GM12891 (cell line): Measurements from ENCODE around the gene PUS10.
A peak's percentile ranks its signal among the peaks of the same experiment; 100 is the strongest.

ENCODE experiments used
- DNase-seq: peaks from one replicate; pipeline ENCODE4 v3.0.0; 2011; ENCODE audit warnings: low spot score; ENCODE audit not compliant: insufficient read length
- FAIRE-seq: peaks from 2 replicates; lab custom pipeline; 2011; peaks lifted over from hg19 to GRCh38; lab: Jason Lieb, UNC
- PAX5 ChIP-seq: IDR thresholded peaks from 2 replicates; pipeline ENCODE4 v1.6.1; 2011; ENCODE audit warnings: low read length, moderate library complexity, mild to moderate bottlenecking; ENCODE audit not compliant: insufficient read depth, severe bottlenecking
- POLR2A ChIP-seq: IDR thresholded peaks from 2 replicates; pipeline ENCODE4 v1.6.1; 2011; ENCODE audit warnings: low read depth, low read length, control low read depth
- POLR2AphosphoS5 ChIP-seq: IDR thresholded peaks from 2 replicates; pipeline ENCODE4 v1.6.1; 2011; ENCODE audit warnings: low read depth, low read length, control low read depth
- POU2F2 ChIP-seq: IDR thresholded peaks from 2 replicates; pipeline ENCODE4 v1.6.1; 2011; ENCODE audit warnings: low read depth, mild to moderate bottlenecking, control low read depth, low read length, moderate library complexity
- SPI1 ChIP-seq: IDR thresholded peaks from 2 replicates; pipeline ENCODE4 v1.6.1; 2011; ENCODE audit warnings: low read depth, low read length, control low read depth
- TAF1 ChIP-seq: IDR thresholded peaks from 2 replicates; pipeline ENCODE4 v1.6.1; 2011; ENCODE audit warnings: low read depth, low read length, control low read depth

PUS10 gene

DNA sequence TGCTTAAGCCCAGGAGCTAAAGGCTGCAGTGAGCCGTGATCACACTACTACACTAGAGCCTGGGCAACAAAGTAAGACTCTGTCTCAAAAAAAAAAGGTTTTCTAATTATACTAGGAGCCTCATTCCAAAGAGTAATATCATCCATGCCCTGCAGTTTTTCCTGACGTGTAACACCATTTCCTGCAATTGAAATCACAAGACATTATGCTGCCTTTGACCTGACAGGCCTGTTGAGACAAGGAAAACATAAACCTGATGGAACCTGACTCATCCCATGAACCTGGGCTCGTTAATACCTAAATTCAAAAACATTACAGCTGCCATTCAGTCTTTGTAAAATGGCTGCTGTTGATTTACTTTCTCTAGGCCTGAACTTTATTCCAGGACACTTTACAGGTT lies 59.3 kb downstream of the PUS10 start:
- TF ChIP-seq POLR2AphosphoS5 = no peak
- TF ChIP-seq SPI1 = no peak
- no peak for TF ChIP-seq POLR2A
- DNase-seq (no peak), FAIRE-seq (no peak)

DNA sequence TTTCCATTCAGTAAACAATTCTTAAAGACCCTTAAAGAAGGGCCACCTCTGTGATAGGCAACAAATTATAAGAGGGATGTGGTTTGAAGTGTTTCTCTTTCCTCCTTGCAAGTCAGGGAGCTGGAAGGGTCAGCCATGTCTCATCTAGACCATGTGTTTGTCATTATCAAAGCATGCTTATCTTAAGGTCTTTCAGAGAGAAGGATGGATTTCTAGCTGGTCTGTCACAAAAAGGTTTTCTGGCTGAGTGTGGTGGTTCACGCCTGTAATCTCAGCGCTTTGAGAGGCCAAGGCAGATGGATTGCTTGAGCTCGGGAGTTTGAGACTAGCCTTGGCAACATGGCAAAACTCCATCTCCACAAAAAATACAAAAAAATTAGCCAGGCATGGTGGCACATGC lies 59.7 kb downstream of the PUS10 start:
- no peak for TF ChIP-seq PAX5
- TF ChIP-seq POLR2A = no peak
- TF ChIP-seq TAF1 = no peak
- no peak for TF ChIP-seq POU2F2
- no peak for TF ChIP-seq SPI1
- TF ChIP-seq POLR2AphosphoS5 = no peak
- FAIRE-seq = no peak
- no peak for DNase-seq

DNA sequence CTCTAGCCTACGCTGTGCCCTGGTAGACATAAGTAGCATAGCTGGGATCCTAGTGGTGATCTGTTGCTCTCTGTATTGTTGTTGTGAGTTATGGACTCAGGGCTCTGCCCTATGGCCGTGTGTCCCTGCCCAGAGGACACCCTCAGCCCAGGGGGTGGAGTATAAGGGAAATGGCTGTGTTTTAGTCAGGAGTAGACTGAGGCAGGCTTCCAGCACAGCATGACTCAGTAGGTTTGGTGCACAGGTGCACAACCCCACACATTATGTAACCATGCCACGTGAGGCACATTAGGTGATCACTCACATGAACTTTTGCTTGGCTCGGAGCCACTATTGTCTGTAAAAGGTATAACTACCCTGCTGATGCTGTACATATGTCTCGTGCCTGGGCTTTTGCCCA lies 60.4 kb downstream of the PUS10 start:
- DNase-seq = no peak
- FAIRE-seq = no peak
- no peak for TF ChIP-seq TAF1
- TF ChIP-seq POLR2AphosphoS5 = no peak
- no peak for TF ChIP-seq POU2F2
- TF ChIP-seq POLR2A = no peak
- TF ChIP-seq PAX5 = no peak
- TF ChIP-seq SPI1 = no peak

DNA sequence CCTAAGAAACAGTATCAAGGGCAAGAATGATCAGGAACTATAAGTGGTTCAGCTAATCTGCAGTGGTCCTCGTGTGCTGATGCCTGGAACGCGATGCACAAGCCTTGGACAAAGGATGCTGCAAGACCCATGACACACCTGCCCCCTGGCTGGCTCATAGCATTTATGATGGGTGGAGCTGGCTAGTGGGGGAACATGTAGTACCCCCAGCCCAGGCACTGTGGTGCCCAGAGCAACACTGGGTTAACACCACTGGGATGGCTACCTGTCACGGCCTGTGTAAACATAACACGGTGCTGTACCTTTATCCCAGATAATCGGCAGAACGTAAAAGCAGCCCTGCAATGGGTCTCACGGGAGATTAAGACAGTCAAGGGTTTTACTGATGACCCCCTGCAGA lies 60.8 kb downstream of the PUS10 start:
- no peak for TF ChIP-seq POLR2AphosphoS5
- TF ChIP-seq TAF1 = no peak
- no peak for TF ChIP-seq POLR2A
- no peak for TF ChIP-seq PAX5
- no peak for TF ChIP-seq SPI1
- no peak for TF ChIP-seq POU2F2
- FAIRE-seq (no peak), DNase-seq (no peak)

DNA sequence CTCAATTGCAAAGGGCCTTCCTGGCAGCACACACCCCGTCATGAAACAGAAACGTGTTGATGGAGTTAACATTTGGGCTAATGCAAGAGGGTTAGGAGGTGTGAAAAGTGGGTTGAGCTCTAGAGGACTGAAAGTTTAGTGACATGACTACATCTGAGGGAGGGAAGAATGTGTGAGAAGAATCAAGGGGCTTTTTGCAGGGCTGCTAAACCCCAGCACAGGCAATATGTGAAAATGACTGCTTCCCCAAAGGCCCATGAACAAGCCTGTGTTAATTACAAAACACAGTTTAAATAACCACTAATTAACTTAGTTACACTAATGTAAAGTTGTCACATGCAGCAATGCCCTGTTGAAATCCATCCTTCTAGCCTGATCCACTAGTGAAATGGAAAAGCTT lies 63.9 kb downstream of the PUS10 start:
- DNase-seq (no peak), FAIRE-seq (no peak)
- TF ChIP-seq TAF1 (no peak), POU2F2 (no peak), POLR2AphosphoS5 (no peak), PAX5 (no peak), POLR2A (no peak), SPI1 (no peak)

DNA sequence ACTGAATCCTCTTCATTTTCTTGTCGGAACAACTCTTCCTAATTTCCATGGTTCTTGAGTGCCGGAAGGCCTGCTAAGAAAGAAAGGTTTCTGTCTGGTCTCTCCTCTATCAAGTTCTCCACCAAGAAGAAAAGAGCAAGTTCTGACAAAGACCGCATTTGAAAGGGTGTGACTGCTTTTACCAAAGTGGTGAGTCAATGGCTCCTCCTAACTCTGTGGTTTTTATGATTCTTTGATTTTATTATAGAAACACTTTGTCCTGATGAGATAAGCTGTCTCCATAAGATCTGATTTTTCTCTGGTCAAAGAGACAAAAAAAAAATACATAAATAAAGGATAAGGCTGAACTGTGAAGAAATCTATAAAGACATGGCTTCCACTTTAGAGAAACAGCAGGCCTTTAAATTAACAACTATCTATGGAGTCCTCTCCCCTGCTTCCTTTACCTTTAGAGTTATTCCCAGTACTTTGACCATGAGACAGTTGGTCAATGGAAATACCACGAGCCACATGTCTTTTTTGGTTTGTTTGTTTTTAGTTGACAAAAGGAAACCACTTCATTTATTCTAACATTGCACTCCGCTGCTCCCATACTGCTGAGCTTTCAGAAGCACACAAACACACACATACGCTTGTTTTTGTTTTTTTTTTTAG lies 69.0 kb downstream of the PUS10 start:
- TF ChIP-seq PAX5 (no peak), POLR2AphosphoS5 (no peak), POU2F2 (no peak), SPI1 (no peak), POLR2A (no peak), TAF1 (no peak)
- DNase-seq (no peak), FAIRE-seq (no peak)

DNA sequence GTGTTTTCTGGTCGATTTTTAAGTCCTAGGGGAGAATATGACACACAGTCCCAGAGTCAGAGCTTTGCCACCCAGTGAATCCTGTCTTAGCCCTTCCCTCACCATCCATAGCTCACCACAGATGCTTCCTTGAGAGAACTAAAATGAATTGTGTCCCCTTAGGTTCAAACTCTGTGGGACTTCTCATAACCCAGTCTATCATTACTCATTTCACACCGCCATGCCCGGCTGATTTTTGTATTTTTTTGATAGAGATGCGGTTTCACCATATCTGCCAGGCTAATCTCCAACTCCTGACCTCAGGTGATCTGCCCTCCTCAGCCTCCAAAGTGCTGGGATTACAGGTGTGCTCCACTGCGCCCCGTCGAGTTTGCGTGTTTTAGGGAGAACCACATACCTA lies 69.9 kb downstream of the PUS10 start:
- FAIRE-seq (no peak), DNase-seq (no peak)
- TF ChIP-seq POLR2A (no peak), POLR2AphosphoS5 (no peak)

DNA sequence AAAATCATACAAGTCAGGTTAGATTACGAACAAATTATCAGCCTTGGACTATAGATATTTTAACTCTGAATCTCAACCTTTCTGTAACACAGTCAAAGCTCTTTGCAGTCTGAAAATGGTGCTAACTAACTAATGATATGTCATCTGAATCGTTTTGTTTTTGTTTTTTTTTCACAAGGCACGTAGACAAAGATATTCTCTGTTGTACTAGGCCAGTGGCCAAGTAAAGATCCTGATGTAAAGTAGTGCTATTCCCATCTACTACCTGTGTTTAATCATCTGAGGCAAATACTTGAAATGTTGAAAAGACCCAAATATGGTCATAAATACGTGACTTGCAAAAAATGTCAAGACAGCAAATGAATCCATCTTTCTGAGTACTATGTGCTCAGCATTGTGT lies 71.0 kb downstream of the PUS10 start:
- FAIRE-seq = no peak

DNA sequence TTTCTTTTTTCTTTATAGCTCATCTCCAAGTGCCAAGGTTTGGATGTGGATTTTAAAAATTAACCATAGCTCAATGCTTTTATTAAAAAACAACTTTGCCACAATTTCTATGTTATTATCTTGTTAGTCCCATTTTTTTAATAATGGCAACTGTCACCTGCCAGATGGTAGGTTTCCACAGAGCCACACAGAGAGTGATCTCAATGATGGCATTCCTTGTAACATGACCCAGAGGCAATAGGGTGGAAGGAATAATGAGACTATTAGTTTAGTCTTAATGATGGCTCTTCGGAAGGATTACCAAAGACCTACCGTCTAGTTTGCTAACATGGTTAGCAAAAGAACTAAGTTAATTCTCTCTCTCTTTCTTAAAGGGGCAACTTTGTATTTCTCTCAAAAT lies 72.7 kb downstream of the PUS10 start:
- no peak for DNase-seq
- TF ChIP-seq TAF1 (no peak), SPI1 (no peak)
- no peak for FAIRE-seq

More for the DNA sequence above, 71.0 kb downstream of the PUS10 start:
- no peak for DNase-seq
- TF ChIP-seq SPI1 (no peak), POLR2A (no peak), POU2F2 (no peak), PAX5 (no peak), POLR2AphosphoS5 (no peak), TAF1 (no peak)

DNA sequence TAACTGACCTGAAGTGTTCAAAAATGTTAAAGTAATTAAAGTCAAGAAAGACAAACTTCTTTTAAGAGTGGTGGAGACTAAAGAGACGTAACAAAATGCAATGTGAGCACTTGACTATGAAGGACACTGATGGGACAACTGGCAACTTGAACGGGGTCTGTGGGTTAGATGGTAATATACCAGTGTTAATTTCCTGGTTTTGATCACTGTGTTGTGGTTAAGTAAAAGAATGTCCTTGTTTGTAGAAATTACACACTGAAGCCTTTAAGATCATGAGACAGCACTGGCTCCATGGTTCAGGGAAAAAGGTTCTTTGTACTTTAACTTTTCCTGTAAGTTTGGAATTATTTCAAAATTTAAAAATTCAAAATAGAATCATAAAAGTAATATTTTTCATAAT lies 78.4 kb downstream of the PUS10 start:
- no peak for DNase-seq
- TF ChIP-seq TAF1 = no peak
- TF ChIP-seq POLR2A = no peak
- no peak for TF ChIP-seq PAX5
- TF ChIP-seq POU2F2 = no peak
- TF ChIP-seq POLR2AphosphoS5 = no peak
- TF ChIP-seq SPI1 = no peak
- peak; percentile 43 for FAIRE-seq

DNA sequence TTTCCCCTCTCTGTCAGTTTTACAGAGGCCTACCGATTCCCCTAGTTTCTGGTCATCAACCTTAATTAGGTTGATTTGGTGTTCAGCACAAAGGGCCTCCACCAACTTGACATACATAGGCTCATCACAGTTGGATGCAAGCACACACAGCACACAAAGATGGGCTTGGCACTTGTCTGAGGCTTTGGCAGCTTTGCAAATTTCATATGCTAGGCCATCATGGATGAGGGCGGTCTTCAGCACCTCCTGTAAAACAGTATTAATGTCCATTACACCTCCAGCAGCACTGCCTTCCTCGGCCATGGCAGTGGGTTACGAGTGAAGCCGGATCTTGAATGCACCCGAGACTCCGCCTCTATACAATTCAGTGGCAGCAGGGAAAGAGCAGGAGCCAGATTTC lies 79.8 kb downstream of the PUS10 start:
- TF ChIP-seq POU2F2 (no peak), POLR2A (no peak)
- FAIRE-seq = no peak
- no peak for DNase-seq
